ENCODE data around the gene TENT4A.

Gene TENT4A

GRCh38 chr5:6718718-6719117 is 5.5 kb downstream of the TENT4A start:
- DNase-seq, result no peak

GRCh38 chr5:6719417-6719816 is 6.2 kb downstream of the TENT4A start:
- DNase-seq, result no peak

- DNase-seq, result no peak
Measured at GRCh38 chr5:6719896-6720560, 6.8 kb downstream of the TENT4A start.

GRCh38 chr5:6720561-6720921 is 7.3 kb downstream of the TENT4A start:
- no peak for DNase-seq

- DNase-seq, result no peak
Measured at GRCh38 chr5:6721442-6721841, 8.2 kb downstream of the TENT4A start.

- no peak for DNase-seq
Measured at GRCh38 chr5:6722015-6722414, 8.8 kb downstream of the TENT4A start.

GRCh38 chr5:6723122-6723815 is 10.0 kb downstream of the TENT4A start:
- DNase-seq, result no peak

DNA sequence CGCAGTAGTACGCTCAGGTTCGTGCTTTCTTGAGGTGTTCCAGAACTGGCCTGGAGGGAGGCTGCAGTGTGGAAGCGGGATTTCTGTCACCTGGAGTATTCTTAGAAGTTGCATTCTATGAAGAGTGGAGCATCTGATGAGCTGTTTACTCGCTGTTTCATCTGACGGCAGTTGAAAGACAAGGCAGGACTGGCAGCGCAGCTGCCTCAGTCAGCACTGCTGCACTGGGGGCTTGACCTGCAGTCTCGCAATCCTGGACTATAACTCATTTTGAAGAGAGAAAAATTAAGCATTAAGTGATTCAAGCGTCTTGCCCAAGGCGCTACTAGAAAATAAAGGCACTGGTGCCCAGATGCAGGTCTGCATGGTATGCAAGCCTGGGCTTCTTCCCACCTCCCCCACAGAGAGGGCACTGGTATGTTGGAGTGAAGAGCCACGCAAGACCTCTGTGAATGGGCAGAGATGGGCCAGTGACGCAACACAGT is 10.6 kb downstream of the TENT4A start:
- DNase-seq, result no peak

DNA sequence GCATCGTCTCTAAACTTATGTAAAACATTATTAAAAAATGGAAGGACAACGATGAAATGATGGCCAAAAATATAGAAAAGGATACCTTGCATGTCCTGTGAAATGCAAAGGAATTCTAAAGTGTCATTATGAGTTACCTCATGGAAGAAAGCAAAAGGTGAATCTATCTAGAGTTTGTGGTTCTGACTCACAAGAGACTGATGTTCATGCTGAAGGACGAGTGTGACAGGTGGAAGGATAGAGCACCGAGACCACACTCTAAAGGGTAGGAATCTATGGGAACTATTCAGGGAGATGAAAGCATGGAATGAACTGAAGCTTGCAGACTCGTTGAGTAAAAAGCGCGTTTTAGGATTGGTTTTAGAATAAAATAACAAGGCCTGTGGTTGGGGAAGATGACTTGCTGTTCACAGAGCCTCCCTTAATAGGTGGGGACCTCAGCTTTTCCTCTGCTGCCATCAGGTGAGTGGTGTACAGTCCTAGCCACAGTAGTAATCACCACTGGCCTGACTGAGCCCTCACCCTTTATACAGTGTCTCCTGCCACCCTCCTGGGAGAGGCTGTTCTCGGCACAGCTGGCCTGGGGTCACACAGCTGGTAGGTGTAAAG is 11.2 kb downstream of the TENT4A start:
- no peak for DNase-seq

GRCh38 chr5:6725421-6725820 is 12.2 kb downstream of the TENT4A start:
- no peak for DNase-seq

GRCh38 chr5:6726006-6726405 is 12.8 kb downstream of the TENT4A start:
- DNase-seq, result no peak

GRCh38 chr5:6727231-6727630 is 14.0 kb downstream of the TENT4A start:
- no peak for DNase-seq

DNA sequence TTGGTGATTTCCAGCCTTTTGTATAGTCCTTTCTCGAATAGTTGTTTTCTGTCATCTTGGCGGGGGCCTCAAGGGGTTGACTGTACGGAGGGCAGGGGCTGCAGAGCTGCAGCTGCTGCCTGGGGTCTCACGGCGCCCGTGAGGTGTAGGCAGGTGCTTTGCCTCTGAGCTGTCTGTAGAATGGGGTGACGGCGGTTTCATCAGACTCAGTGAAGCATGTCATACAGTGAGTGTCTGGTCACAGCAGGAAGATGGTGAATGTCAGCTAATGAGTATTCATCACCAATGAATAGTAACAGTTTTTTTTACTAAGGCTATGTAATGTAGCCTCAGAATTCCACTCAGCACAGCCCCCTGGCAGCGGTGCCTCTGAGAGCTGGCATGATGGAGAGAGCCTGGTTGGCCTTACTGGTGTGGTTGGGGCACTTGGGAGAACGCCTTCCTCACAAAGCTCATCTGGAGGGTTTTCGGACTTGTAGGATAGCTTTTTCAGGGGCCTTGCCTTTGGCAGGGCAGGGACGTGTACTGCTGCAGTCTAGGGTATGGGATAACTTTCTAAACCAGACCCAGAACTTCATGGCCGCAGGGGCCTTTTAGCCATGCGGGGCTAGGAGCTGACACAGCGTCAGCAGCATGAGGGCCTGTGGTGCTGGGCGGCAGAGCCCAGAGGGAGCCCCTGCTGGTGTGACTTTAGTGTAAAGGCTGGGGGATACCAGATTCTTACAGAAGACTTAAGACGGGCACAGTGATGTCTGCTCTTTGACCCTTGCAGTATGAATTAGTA is 15.0 kb downstream of the TENT4A start:
- DNase-seq, result no peak

DNA sequence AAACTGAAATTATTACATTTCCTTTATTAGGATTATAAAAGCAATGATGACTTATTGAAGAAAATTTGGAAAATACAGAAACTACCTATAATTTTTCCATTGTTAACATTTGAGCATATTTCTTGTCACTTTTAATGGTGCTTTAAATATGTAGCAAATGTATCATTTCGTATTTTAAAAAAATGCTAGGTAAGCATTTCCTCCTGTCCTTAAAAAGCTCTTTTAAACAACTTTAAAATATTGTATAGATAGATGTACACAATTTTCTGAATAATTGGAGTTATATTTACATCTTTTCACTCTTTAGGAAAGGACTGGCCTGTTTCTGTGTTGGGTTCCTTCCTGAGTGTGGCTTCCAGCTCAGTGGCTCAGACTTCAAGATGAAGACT is 15.6 kb downstream of the TENT4A start:
- DNase-seq, result no peak

DNA sequence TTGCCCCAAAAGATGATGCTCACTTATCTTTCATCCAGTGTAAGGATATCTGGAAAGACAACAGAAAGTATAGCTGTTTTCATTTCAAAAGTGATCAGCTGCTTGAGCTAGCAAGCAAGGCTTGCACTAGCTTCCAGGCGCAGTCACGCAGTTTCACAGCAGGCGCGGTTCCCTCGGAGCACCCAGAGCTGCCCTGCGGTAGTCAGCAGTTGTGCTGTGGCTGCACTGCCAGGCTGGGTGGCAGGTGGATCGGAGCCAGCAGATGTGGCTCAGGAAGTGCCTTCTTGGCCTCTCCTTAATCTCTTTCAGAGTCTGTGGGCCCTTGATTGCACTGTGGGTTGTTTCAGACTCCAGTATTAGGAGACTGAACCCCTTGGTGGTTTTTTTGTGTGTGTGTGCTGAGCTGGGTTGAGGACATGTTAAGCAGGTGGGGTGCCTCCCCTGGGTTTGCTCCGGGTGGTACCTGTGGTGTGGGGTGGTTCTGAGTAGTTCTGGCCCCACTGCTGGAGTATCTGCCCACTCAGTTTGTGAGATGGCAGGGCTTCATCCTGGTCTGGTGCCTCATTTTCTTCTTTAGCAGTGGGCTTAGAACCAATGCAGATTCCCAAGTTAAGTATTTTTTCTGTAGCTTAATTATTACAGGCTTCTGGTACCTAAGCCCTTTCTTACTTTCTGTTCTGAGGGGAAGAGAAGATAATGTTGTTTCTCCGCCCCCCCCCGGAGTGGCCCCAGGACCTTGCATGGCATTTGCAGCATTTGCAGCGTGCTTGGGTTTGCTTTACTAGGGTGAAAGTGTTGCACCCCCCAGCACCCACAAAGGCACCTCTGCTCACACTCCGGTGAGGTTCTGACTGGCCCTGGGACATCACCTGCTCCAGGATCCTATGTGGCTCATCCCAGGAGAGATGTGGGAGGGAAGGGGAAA is 16.4 kb downstream of the TENT4A start:
- DNase-seq, result no peak

DNA sequence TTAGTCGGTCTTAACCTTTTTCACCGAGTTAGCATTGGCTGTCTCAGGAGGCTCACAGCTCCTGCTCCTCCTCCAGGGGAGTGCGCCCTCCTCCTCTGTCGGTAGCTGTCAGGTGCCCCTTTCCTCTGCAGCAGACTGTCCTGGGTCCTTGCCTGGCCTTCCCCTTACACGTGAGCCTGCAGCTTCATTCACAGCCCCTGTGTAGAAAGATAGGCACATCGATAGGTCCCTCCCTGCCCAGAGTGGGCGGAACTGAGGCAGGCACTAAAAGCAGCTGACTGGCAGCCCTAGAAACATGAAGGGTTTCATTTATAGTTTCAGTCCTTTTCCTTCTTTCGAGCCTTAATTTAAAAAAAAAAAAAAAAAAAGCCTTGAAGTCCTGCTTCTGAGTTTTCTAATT is 17.2 kb downstream of the TENT4A start:
- DNase-seq, result no peak

DNA sequence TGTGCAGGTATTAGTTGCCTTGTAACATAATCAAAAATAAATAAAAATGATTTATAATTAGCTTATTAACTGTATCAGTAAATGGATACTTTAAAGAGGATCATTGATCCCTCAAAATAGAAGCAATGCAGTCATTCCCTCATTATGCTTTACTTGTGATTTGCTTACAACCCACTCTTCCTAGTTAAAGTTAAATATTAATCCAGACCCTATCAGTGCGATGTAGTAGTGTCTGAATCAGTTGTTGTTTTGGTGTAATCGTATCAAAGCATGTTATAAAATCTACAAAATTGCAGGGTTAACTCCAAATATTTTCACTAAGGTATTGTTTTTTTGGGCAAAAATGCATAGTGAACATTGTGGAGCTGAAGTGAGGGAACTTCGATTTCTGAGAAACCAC is 17.6 kb downstream of the TENT4A start:
- no peak for DNase-seq

GRCh38 chr5:6731465-6732237 is 18.4 kb downstream of the TENT4A start:
- DNase-seq, result no peak

- DNase-seq, result peak; percentile 80
Measured at GRCh38 chr5:6732634-6733410, 19.6 kb downstream of the TENT4A start.

GRCh38 chr5:6733411-6734242 is 20.4 kb downstream of the TENT4A start:
- peak; percentile 51 for DNase-seq
